Fibroblast of lung (primary cell): ENCODE data around the gene MAS1L. TPM values are rescaled to one million over a fixed set of nuclear protein-coding genes. Genes with fewer than 3 reads are reported as not detected.
"Not testable (repeated sequence)": the region's sequence is repeated elsewhere in the genome, so short reads cannot be mapped to it uniquely, and the experiment has no call there.

Experiments used
- DNase-seq, 2 donors: peaks; one replicate each; pipeline versions ENCODE4 v3.0.0 to v3.0.0-alpha.2; 2010; ENCODE audit warnings: low read depth in 2 of 2
- H2AFZ ChIP-seq: 2 replicates; pipeline ENCODE4 v1.5.1; 2012; ENCODE audit warnings: low read length, control low read depth, inconsistent platforms
- H3K27ac ChIP-seq: 2 replicates; pipeline ENCODE4 v1.5.1; 2011; ENCODE audit warnings: low read length, control low read depth; ENCODE audit not compliant: insufficient read depth
- H3K27me3 ChIP-seq: 2 replicates; pipeline ENCODE4 v1.5.1; 2011; ENCODE audit warnings: mild to moderate bottlenecking, low read length; ENCODE audit not compliant: control insufficient read depth, insufficient read depth
- H3K36me3 ChIP-seq: 2 replicates; pipeline ENCODE4 v1.5.1; 2011; ENCODE audit warnings: low read length; ENCODE audit not compliant: control insufficient read depth, insufficient read depth
- H3K4me1 ChIP-seq: 2 replicates; pipeline ENCODE4 v1.5.1; 2011; ENCODE audit warnings: low read length; ENCODE audit not compliant: control insufficient read depth, insufficient read depth; ENCODE audit errors: extremely low read depth
- H3K4me2 ChIP-seq: 2 replicates; pipeline ENCODE4 v1.5.1; 2011; ENCODE audit warnings: low read length, control low read depth; ENCODE audit not compliant: insufficient read depth; ENCODE audit errors: extremely low read depth
- H3K4me3 ChIP-seq, 4 experiments: fragments of 200-600 bp in 1 of 4; sonication (generic) in 1 of 4; replicated peaks in 1 of 4; 2 replicates each; pipeline ENCODE4 v1.5.1; 2011 to 2016; ENCODE audit warnings: low read length in 4 of 4, low read depth in 3 of 4, mild to moderate bottlenecking in 3 of 4, control low read depth in 2 of 4, inconsistent platforms in 1 of 4, mixed read lengths in 1 of 4; ENCODE audit not compliant: insufficient read depth in 1 of 4; ENCODE audit errors: control extremely low read depth in 1 of 4
- H3K79me2 ChIP-seq: 2 replicates; pipeline ENCODE4 v1.5.1; 2012; ENCODE audit warnings: mild to moderate bottlenecking, low read length, inconsistent platforms; ENCODE audit not compliant: control insufficient read depth, insufficient read depth
- H3K9ac ChIP-seq: 2 replicates; pipeline ENCODE4 v1.5.1; 2011; ENCODE audit warnings: mild to moderate bottlenecking, low read length, control low read depth; ENCODE audit not compliant: insufficient read depth
- H3K9me3 ChIP-seq: 2 replicates; pipeline ENCODE4 v1.5.1; 2012; ENCODE audit warnings: low read depth, low read length; ENCODE audit not compliant: control insufficient read depth, insufficient read depth
- H4K20me1 ChIP-seq: 2 replicates; pipeline ENCODE4 v1.5.1; 2011; ENCODE audit warnings: low read length; ENCODE audit not compliant: control insufficient read depth, insufficient read depth; ENCODE audit errors: extremely low read depth
- EZH2 ChIP-seq: IDR thresholded peaks from 2 replicates; pipeline ENCODE4 v1.5.1; 2012; ENCODE audit warnings: low read length, control low read depth, mild to moderate bottlenecking; ENCODE audit errors: missing control alignments
- polyA plus RNA-seq, 2 donors: library from polyadenylated mRNA; depleted of rRNA in 1 of 2; stranded (reverse) in 1 of 2; unstranded in 1 of 2; fragments of >200 nt; gene quantifications; 2 replicates each; pipeline ENCODE4 v1.2.1, GENCODE V29; 2011 to 2012; ENCODE audit warnings: missing spikeins in 1 of 2
- total RNA-seq: library from RNA; depleted of rRNA; stranded (reverse); fragments of >200 nt; gene quantifications from 2 replicates; pipeline ENCODE4 v1.2.1, GENCODE V29; 2014
- TF ChIP-seq, protein P1 (sequence below), 2 donors: IDR thresholded peaks in 1 of 2; conservative IDR thresholded peaks in 1 of 2; 1 replicate in 1 of 2; 2 replicates in 1 of 2; pipeline ENCODE4 v1.5.1; 2011 to 2012; ENCODE audit warnings: low read length in 2 of 2, control low read depth in 1 of 2, inconsistent platforms in 1 of 2, low read depth in 1 of 2, mild to moderate bottlenecking in 1 of 2

Gene MAS1L
- total and polyA plus RNA-seq, 2 donors (not counting 1 experiment from before 2014, with no cell fraction given): not detected

DNA sequence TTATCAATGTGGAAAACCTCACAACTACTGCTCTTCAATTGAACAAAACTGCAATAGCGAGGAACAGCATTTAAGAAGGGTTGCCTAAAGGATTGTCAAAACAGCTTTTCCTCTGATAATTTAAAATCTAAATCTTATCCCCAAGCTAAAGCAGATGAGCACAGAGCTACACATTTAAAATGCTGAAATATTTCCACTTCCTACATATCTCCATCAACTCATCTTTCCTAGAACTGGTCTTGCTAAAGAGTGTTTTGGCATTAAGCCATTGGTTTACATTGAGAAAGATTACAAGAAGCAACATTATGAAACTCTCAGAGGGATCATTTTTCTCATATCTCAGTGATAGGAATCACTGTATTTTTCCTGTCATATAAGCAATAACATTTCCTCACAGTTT, 45.0 kb downstream of the MAS1L start:
- Histone ChIP-seq H3K4me2 (no peak overlapping the region), H3K9ac (no peak overlapping the region), H3K27ac (no peak overlapping the region), H4K20me1 (no peaks in the 10 kb centered on the region), H3K79me2 (no peaks in the 10 kb centered on the region), H3K4me1 (no peaks in the 10 kb centered on the region), H3K9me3 (no peaks in the 10 kb centered on the region), H3K4me3 (no peak overlapping the region), H2AFZ (no peak overlapping the region), H3K36me3 (no peaks in the 10 kb centered on the region), H3K27me3 (no peaks in the 10 kb centered on the region)
- no peak for TF ChIP-seq EZH2
- TF ChIP-seq, protein P1, sequence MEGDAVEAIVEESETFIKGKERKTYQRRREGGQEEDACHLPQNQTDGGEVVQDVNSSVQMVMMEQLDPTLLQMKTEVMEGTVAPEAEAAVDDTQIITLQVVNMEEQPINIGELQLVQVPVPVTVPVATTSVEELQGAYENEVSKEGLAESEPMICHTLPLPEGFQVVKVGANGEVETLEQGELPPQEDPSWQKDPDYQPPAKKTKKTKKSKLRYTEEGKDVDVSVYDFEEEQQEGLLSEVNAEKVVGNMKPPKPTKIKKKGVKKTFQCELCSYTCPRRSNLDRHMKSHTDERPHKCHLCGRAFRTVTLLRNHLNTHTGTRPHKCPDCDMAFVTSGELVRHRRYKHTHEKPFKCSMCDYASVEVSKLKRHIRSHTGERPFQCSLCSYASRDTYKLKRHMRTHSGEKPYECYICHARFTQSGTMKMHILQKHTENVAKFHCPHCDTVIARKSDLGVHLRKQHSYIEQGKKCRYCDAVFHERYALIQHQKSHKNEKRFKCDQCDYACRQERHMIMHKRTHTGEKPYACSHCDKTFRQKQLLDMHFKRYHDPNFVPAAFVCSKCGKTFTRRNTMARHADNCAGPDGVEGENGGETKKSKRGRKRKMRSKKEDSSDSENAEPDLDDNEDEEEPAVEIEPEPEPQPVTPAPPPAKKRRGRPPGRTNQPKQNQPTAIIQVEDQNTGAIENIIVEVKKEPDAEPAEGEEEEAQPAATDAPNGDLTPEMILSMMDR (conservative IDR thresholded peaks at IDR 0.05 in 1 of 2, IDR thresholded peaks at IDR 0.05 in 1 of 2; ENCODE audit: low read depth in 1 of 2, low read length in 2 of 2): no peak
- DNase-seq: no peak

DNA sequence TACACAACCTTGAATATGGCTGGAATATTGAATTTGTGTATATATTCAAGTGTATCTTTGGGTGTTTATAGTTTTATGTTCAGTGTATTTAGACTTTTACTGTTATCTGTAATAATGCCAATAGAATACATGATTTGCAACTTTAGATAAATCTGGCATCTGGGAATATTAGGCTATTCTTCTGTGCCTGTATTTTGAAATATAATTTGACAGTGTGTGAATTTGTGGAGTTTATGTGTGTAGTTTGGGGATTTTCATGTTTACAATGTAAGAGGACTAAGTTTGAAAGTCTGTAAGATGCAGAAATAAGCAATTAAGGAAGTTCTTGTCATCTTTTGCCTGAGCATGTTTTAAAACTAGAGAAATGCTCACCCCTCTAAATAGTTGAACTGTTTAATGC, 48.8 kb downstream of the MAS1L start, which contains the start of gene OR10C1:
TSS of gene OR10C1 (plus strand) at position 301 of the 400 bp plus-strand sequence. CDS start 710 bp downstream, outside the sequence.
- no peak within 1 kb of the TSS for H3K4me3 ChIP-seq

DNA sequence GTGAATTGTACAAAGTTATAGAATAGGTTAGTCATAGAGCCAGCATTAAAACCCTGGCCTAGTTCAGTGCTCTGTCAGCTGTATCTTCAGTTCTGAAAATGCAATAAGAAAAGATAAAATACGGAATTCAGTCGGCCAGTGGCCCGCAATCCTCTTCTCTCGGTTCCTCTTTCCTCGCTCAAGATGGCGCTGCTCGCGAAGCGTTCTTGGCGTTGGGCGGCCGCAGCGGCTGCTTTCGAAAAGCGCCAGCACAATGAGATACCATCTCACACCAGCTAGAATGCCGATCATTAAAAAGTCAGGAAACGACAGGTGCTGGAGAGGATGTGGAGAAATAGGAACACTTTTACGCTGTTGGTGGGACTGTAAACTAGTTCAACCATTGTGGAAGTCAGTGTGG, 51.0 kb downstream of the MAS1L start:
- DNase-seq, H2AFZ ChIP-seq, H3K27me3 ChIP-seq, H3K36me3 ChIP-seq, H4K20me1 ChIP-seq, H3K4me3 ChIP-seq, H3K9ac ChIP-seq, H3K9me3 ChIP-seq, H3K4me2 ChIP-seq, H3K27ac ChIP-seq, H3K4me1 ChIP-seq, H3K79me2 ChIP-seq: not testable (repeated sequence)

More for the DNA sequence above, 48.8 kb downstream of the MAS1L start, which contains the start of gene OR10C1:
- Histone ChIP-seq H2AFZ (no peak within 1 kb of the TSS), H3K9me3 (no peaks in the 10 kb centered on the region), H4K20me1 (no peaks in the 10 kb centered on the region), H3K79me2 (no peaks in the 10 kb centered on the region), H3K4me1 (no peaks in the 10 kb centered on the region), H3K27ac (no peak within 1 kb of the TSS), H3K4me2 (no peak within 1 kb of the TSS), H3K27me3 (no peaks in the 10 kb centered on the region), H3K36me3 (no peaks in the 10 kb centered on the region), H3K9ac (no peak within 1 kb of the TSS)
- TF ChIP-seq, protein P1 (conservative IDR thresholded peaks at IDR 0.05 in 1 of 2, IDR thresholded peaks at IDR 0.05 in 1 of 2; ENCODE audit: low read depth in 1 of 2, low read length in 2 of 2): no peak
- no peak for DNase-seq

Other genes starting within 250 kb of the MAS1L start
- gene OR14J1, start 186.3 kb downstream of the MAS1L start, total RNA-seq: not detected in 2 replicates
- not detected in 2 replicates for gene OR14J1, start 186.3 kb downstream of the MAS1L start, polyA plus RNA-seq
- not detected in 2 replicates for gene OR5V1, start 119.1 kb downstream of the MAS1L start, total RNA-seq
- not detected in 2 replicates for gene OR5V1, start 119.1 kb downstream of the MAS1L start, polyA plus RNA-seq
- not detected in 2 replicates for gene OR12D3, start 112.7 kb downstream of the MAS1L start, total RNA-seq
- gene OR12D3, start 112.7 kb downstream of the MAS1L start, polyA plus RNA-seq: not detected in 2 replicates
- gene OR12D2, start 92.3 kb downstream of the MAS1L start, total RNA-seq: not detected in 2 replicates
- gene OR12D2, start 92.3 kb downstream of the MAS1L start, polyA plus RNA-seq: not detected in 2 replicates
- gene OR12D1, start 73.0 kb downstream of the MAS1L start, total RNA-seq: not detected in 2 replicates
- gene OR12D1, start 73.0 kb downstream of the MAS1L start, polyA plus RNA-seq: not detected in 2 replicates
- not detected in 2 replicates for gene OR10C1, start 48.6 kb downstream of the MAS1L start, total RNA-seq
- gene OR10C1, start 48.6 kb downstream of the MAS1L start, polyA plus RNA-seq: not detected in 2 replicates
- gene OR11A1, start 30.9 kb downstream of the MAS1L start, total RNA-seq: not detected in 2 replicates
- not detected in 2 replicates for gene OR11A1, start 30.9 kb downstream of the MAS1L start, polyA plus RNA-seq
- gene OR2H1, start 30.8 kb downstream of the MAS1L start, total RNA-seq: not detected in 2 replicates
- gene OR2H1, start 30.8 kb downstream of the MAS1L start, polyA plus RNA-seq: not detected in 2 replicates
- not detected in 2 replicates for gene UBD, start 71.8 kb upstream of the MAS1L start, total RNA-seq
- 0.06 TPM in 1 of 2 replicates, not detected in the other for gene UBD, start 71.8 kb upstream of the MAS1L start, polyA plus RNA-seq
- not detected in 2 replicates for gene OR2H2, start 97.2 kb upstream of the MAS1L start, total RNA-seq
- gene OR2H2, start 97.2 kb upstream of the MAS1L start, polyA plus RNA-seq: not detected in 2 replicates
- 10.5 and 13.4 TPM in 2 replicates for gene GABBR1, start 145.2 kb upstream of the MAS1L start, total RNA-seq
- gene GABBR1, start 145.2 kb upstream of the MAS1L start, polyA plus RNA-seq: 8.7 and 10.9 TPM in 2 replicates
- gene MOG, start 169.1 kb upstream of the MAS1L start, total RNA-seq: not detected in 2 replicates
- not detected in 2 replicates for gene MOG, start 169.1 kb upstream of the MAS1L start, polyA plus RNA-seq
- not detected in 2 replicates for gene ZFP57, start 193.2 kb upstream of the MAS1L start, total RNA-seq
- not detected in 2 replicates for gene ZFP57, start 193.2 kb upstream of the MAS1L start, polyA plus RNA-seq
- gene HLA-F, start 235.5 kb upstream of the MAS1L start, total RNA-seq: 4.6 and 5.4 TPM in 2 replicates
- 1.5 and 18.7 TPM in 2 replicates for gene HLA-F, start 235.5 kb upstream of the MAS1L start, polyA plus RNA-seq